SU-DHL-6 (cell line): ENCODE results near the gene CCDC110.

ENCODE experiments used
- CTCF ChIP-seq: fragments of 200-600 bp; sonication (generic); IDR thresholded peaks from one replicate; pipeline ENCODE4 v1.5.1; 2017; ENCODE audit warnings: antibody characterized with exemption, mild to moderate bottlenecking, low read length, moderate library complexity; ENCODE audit not compliant: insufficient read depth, poor library complexity, severe bottlenecking
- EZH2phosphoT487 ChIP-seq: fragments of 200-600 bp; sonication (generic), shearing (Covaris generic); conservative IDR thresholded peaks from 2 replicates; pipeline ENCODE4 v1.6.1; 2018; ENCODE audit warnings: mild to moderate bottlenecking, antibody characterized with exemption, low read length, moderate library complexity, mixed read lengths

- TF ChIP-seq CTCF (no peak), EZH2phosphoT487 (no peak)
Observed at GRCh38 chr4:185411849-185412248, 59.7 kb downstream of the CCDC110 start.
